BLaER1 treated with 17β-estradiol and CSF1 and Interleukin-3, amounts not matched to agents 10 nM and 100 nM (cell line): Measurements from ENCODE around the gene MYLK3.
A peak's percentile ranks its signal among the peaks of the same experiment; 100 is the strongest.

Experiments used
- H3K27ac ChIP-seq, 11 experiments: shearing (Covaris generic); formaldehyde crosslinking; 2 replicates each; pipeline ENCODE4 v1.8.1; 2022
- H3K27me3 ChIP-seq, 11 experiments: shearing (Covaris generic); formaldehyde crosslinking; 2 replicates each; pipeline ENCODE4 v1.8.1; 2022
- H3K36me3 ChIP-seq, 11 experiments: shearing (Covaris generic); formaldehyde crosslinking; 2 replicates each; pipeline ENCODE4 v1.8.1; 2022
- H3K4me1 ChIP-seq, 10 experiments: shearing (Covaris generic); formaldehyde crosslinking; 2 replicates each; pipeline ENCODE4 v1.8.1; 2022
- H3K4me2 ChIP-seq, 11 experiments: shearing (Covaris generic); formaldehyde crosslinking; 2 replicates each; pipeline ENCODE4 v1.8.1; 2022
- H3K4me3 ChIP-seq, 10 experiments: shearing (Covaris generic); formaldehyde crosslinking; 2 replicates each; pipeline ENCODE4 v1.8.1; 2022
- H3K9ac ChIP-seq, 11 experiments: shearing (Covaris generic); formaldehyde crosslinking; 2 replicates each; pipeline ENCODE4 v1.8.1; 2022
- H3K9me3 ChIP-seq, 11 experiments: shearing (Covaris generic); formaldehyde crosslinking; replicated peaks in 1 of 11; 2 replicates each; pipeline ENCODE4 v1.8.1; 2022
- H4K20me1 ChIP-seq, 11 experiments: shearing (Covaris generic); formaldehyde crosslinking; 2 replicates each; pipeline ENCODE4 v1.8.1; 2022
- Cebpa-rat ChIP-seq, 11 experiments: shearing (Covaris generic); IDR thresholded peaks; 2 replicates each; pipeline ENCODE4 v1.8.1; 2022

Gene MYLK3

GRCh38 chr16:46712911-46713310 lies 35.2 kb downstream of the MYLK3 start:
- TF ChIP-seq Cebpa-rat (IDR thresholded peaks at IDR 0.05): peak in 3 of 11 experiments; percentile 45 to 58 (median 51); a peak in 2 of 22 replicates
- Histone ChIP-seq H3K9me3 (peaks cover 0 to 7% (median 0%) of the 10 kb centered on the region in 11 experiments; a peak in 1 of 22 replicates), H3K4me3 (peak overlapping the region in 1 of 10 experiments; percentile 32; a peak in 2 of 20 replicates), H3K4me2 (peak overlapping the region in 8 of 11 experiments; percentile 26 to 95 (median 84); a peak in 14 of 22 replicates), H3K9ac (peak overlapping the region in 3 of 11 experiments; percentile 39 to 59 (median 51); a peak in 5 of 22 replicates), H3K36me3 (no peaks in the 10 kb centered on the region; a peak in 1 of 22 replicates), H3K27ac (peak overlapping the region in 7 of 11 experiments; percentile 27 to 77 (median 58); a peak in 12 of 22 replicates), H4K20me1 (no peaks in the 10 kb centered on the region), H3K4me1 (peaks cover 0 to 65% (median 23%) of the 10 kb centered on the region in 10 experiments; a peak in 14 of 20 replicates), H3K27me3 (no peaks in the 10 kb centered on the region)

GRCh38 chr16:46711106-46712058 lies 36.8 kb downstream of the MYLK3 start:
- no peak for TF ChIP-seq Cebpa-rat (IDR thresholded peaks at IDR 0.05)
- H3K9me3 ChIP-seq: peaks cover 0 to 7% (median 0%) of the 10 kb centered on the region in 11 experiments; a peak in 1 of 22 replicates

GRCh38 chr16:46709469-46710005 lies 38.6 kb downstream of the MYLK3 start:
- H3K4me1 ChIP-seq: peaks cover 0 to 62% (median 23%) of the 10 kb centered on the region in 10 experiments; a peak in 14 of 20 replicates
- no peaks in the 10 kb centered on the region for H3K36me3 ChIP-seq
- H3K9me3 ChIP-seq: no peaks in the 10 kb centered on the region
- H3K27ac ChIP-seq: peak overlapping the region in 2 of 11 experiments; percentile 37 to 44; a peak in 5 of 22 replicates
- no peak overlapping the region for H3K4me3 ChIP-seq
- no peak overlapping the region for H3K9ac ChIP-seq
- H4K20me1 ChIP-seq: no peaks in the 10 kb centered on the region
- no peaks in the 10 kb centered on the region for H3K27me3 ChIP-seq
- TF ChIP-seq Cebpa-rat (IDR thresholded peaks at IDR 0.05): no peak
- H3K4me2 ChIP-seq: peak overlapping the region in 5 of 11 experiments; percentile 22 to 95 (median 85); a peak in 10 of 22 replicates

More at GRCh38 chr16:46711106-46712058, 36.8 kb downstream of the MYLK3 start:
- H3K36me3 ChIP-seq: no peaks in the 10 kb centered on the region; a peak in 1 of 22 replicates
- peaks cover 0 to 65% (median 23%) of the 10 kb centered on the region in 10 experiments; a peak in 14 of 20 replicates for H3K4me1 ChIP-seq
- H3K4me3 ChIP-seq: no peak overlapping the region
- no peak overlapping the region for H3K9ac ChIP-seq
- peak overlapping the region in 3 of 11 experiments; percentile 21 to 73 (median 59); a peak in 4 of 22 replicates for H3K27ac ChIP-seq
- no peaks in the 10 kb centered on the region for H3K27me3 ChIP-seq
- H4K20me1 ChIP-seq: no peaks in the 10 kb centered on the region
- H3K4me2 ChIP-seq: peak overlapping the region in 5 of 11 experiments; percentile 82 to 95 (median 85); a peak in 9 of 22 replicates

GRCh38 chr16:46706642-46707041 lies 41.5 kb downstream of the MYLK3 start:
- H3K9me3 ChIP-seq: no peaks in the 10 kb centered on the region
- no peaks in the 10 kb centered on the region for H4K20me1 ChIP-seq
- H3K27me3 ChIP-seq: no peaks in the 10 kb centered on the region
- H3K4me1 ChIP-seq: peaks cover 0 to 33% (median 4%) of the 10 kb centered on the region in 10 experiments; a peak in 10 of 20 replicates
- H3K9ac ChIP-seq: no peak overlapping the region
- H3K27ac ChIP-seq: no peak overlapping the region
- no peak overlapping the region for H3K4me3 ChIP-seq
- TF ChIP-seq Cebpa-rat (IDR thresholded peaks at IDR 0.05): no peak
- H3K36me3 ChIP-seq: peaks cover 0 to 16% (median 3%) of the 10 kb centered on the region in 11 experiments; a peak in 7 of 22 replicates
- H3K4me2 ChIP-seq: no peak overlapping the region

- Histone ChIP-seq H3K27ac (no peak overlapping the region), H3K4me3 (no peak overlapping the region), H3K27me3 (no peaks in the 10 kb centered on the region), H3K9ac (no peak overlapping the region), H3K36me3 (peaks cover 6 to 62% (median 43%) of the 10 kb centered on the region in 11 experiments; a peak in 21 of 22 replicates), H3K4me2 (no peak overlapping the region), H4K20me1 (peaks cover 0 to 2% (median 0%) of the 10 kb centered on the region in 11 experiments; a peak in 2 of 22 replicates), H3K4me1 (no peaks in the 10 kb centered on the region), H3K9me3 (no peaks in the 10 kb centered on the region)
- TF ChIP-seq Cebpa-rat (IDR thresholded peaks at IDR 0.05): no peak
Measured at GRCh38 chr16:46702030-46702429, 46.1 kb downstream of the MYLK3 start.

- H4K20me1 ChIP-seq: peaks cover 0 to 6% (median 0%) of the 10 kb centered on the region in 11 experiments; a peak in 3 of 22 replicates
- H3K27ac ChIP-seq: no peak overlapping the region
- TF ChIP-seq Cebpa-rat (IDR thresholded peaks at IDR 0.05): no peak
- no peak overlapping the region for H3K9ac ChIP-seq
- H3K4me3 ChIP-seq: no peak overlapping the region
- H3K27me3 ChIP-seq: no peaks in the 10 kb centered on the region
- H3K4me1 ChIP-seq: no peaks in the 10 kb centered on the region
- H3K9me3 ChIP-seq: no peaks in the 10 kb centered on the region
- peaks cover 10 to 66% (median 47%) of the 10 kb centered on the region in 11 experiments; a peak in 21 of 22 replicates for H3K36me3 ChIP-seq
- no peak overlapping the region for H3K4me2 ChIP-seq
Measured at GRCh38 chr16:46701615-46702014, 46.5 kb downstream of the MYLK3 start.

- Histone ChIP-seq H3K27me3 (no peaks in the 10 kb centered on the region), H4K20me1 (peaks cover 0 to 13% (median 0%) of the 10 kb centered on the region in 11 experiments; a peak in 5 of 22 replicates), H3K9ac (no peak overlapping the region), H3K4me3 (no peak overlapping the region), H3K27ac (no peak overlapping the region), H3K9me3 (no peaks in the 10 kb centered on the region), H3K4me1 (no peaks in the 10 kb centered on the region), H3K36me3 (peaks cover 13 to 82% (median 62%) of the 10 kb centered on the region in 11 experiments), H3K4me2 (no peak overlapping the region)
- no peak for TF ChIP-seq Cebpa-rat (IDR thresholded peaks at IDR 0.05)
Measured at GRCh38 chr16:46700048-46700447, 48.1 kb downstream of the MYLK3 start.

- TF ChIP-seq Cebpa-rat (IDR thresholded peaks at IDR 0.05): no peak
- Histone ChIP-seq H3K27ac (no peak overlapping the region), H3K4me1 (peaks cover 1 to 7% (median 6%) of the 10 kb centered on the region in 10 experiments), H3K4me3 (no peak overlapping the region), H3K36me3 (peaks cover 13 to 93% (median 77%) of the 10 kb centered on the region in 11 experiments), H3K4me2 (no peak overlapping the region), H3K9ac (no peak overlapping the region), H3K27me3 (no peaks in the 10 kb centered on the region), H3K9me3 (no peaks in the 10 kb centered on the region), H4K20me1 (peaks cover 0 to 20% (median 5%) of the 10 kb centered on the region in 11 experiments; a peak in 11 of 22 replicates)
Measured at GRCh38 chr16:46696957-46697356, 51.2 kb downstream of the MYLK3 start.
